B cell (primary cell): ENCODE results near the gene C6orf89.

Source experiments
- CTCF ChIP-seq: fragments of 200-600 bp; IDR thresholded peaks from one replicate; pipeline ENCODE4 v1.8.0; 2022; ENCODE audit warnings: antibody characterized with exemption, mild to moderate bottlenecking
- EZH2 ChIP-seq: IDR thresholded peaks from 2 replicates; pipeline ENCODE4 v1.6.1; 2012; ENCODE audit warnings: borderline replicate concordance, low read depth, mild to moderate bottlenecking, moderate library complexity, low read length; ENCODE audit not compliant: insufficient read depth, poor library complexity, severe bottlenecking

GRCh38 chr6:36928547-36928918 is 42.8 kb downstream of the C6orf89 start:
- no peak for TF ChIP-seq EZH2
- no peak for TF ChIP-seq CTCF
